Glutamatergic neuron (in vitro differentiated cells): ENCODE results near the gene DLST. TPM values are rescaled to one million over a fixed set of nuclear protein-coding genes. Genes with fewer than 3 reads are reported as not detected.

Experiments used
- DNase-seq: peaks from one replicate; pipeline ENCODE4 v3.0.0; 2022
- H3K27ac Mint-ChIP-seq: one replicate; pipeline ENCODE4 v1.8.0; 2020; ENCODE audit warnings: mild to moderate bottlenecking, mixed read lengths, inconsistent platforms; ENCODE audit not compliant: unreplicated experiment
- H3K27me3 Mint-ChIP-seq: one replicate; pipeline ENCODE4 v1.8.0; 2020; ENCODE audit warnings: mild to moderate bottlenecking, moderate library complexity, mixed read lengths, inconsistent platforms; ENCODE audit not compliant: unreplicated experiment
- H3K36me3 Mint-ChIP-seq: one replicate; pipeline ENCODE4 v1.8.0; 2020; ENCODE audit warnings: mild to moderate bottlenecking, mixed read lengths, inconsistent platforms; ENCODE audit not compliant: unreplicated experiment
- H3K4me1 Mint-ChIP-seq: one replicate; pipeline ENCODE4 v1.8.0; 2020; ENCODE audit warnings: mild to moderate bottlenecking, low read depth, mixed read lengths, inconsistent platforms; ENCODE audit not compliant: unreplicated experiment
- H3K4me3 Mint-ChIP-seq: one replicate; pipeline ENCODE4 v1.8.0; 2020; ENCODE audit warnings: mild to moderate bottlenecking, mixed read lengths, inconsistent platforms; ENCODE audit not compliant: unreplicated experiment
- H3K9me3 Mint-ChIP-seq: one replicate; pipeline ENCODE4 v1.8.0; 2020; ENCODE audit warnings: mild to moderate bottlenecking, moderate library complexity, mixed read lengths, inconsistent platforms; ENCODE audit not compliant: unreplicated experiment
- total RNA-seq: library from RNA; stranded (reverse); fragmentation: NEBNext Ultra II Directional; extraction: Animal tissue kit (Norgen Biotek cat#: 25700); gene quantifications from one replicate; pipeline ENCODE4 v1.2.1, GENCODE V29; 2021; ENCODE audit not compliant: unreplicated experiment
- TF ChIP-seq, protein P1 (sequence below): fragments of 200-600 bp; sonication (generic); IDR thresholded peaks from one replicate; pipeline ENCODE4 v1.5.0; 2021; ENCODE audit not compliant: partially characterized antibody, unreplicated experiment

DLST gene
- total RNA-seq, 1 donor from 2014 or later, result 114 TPM

DNA sequence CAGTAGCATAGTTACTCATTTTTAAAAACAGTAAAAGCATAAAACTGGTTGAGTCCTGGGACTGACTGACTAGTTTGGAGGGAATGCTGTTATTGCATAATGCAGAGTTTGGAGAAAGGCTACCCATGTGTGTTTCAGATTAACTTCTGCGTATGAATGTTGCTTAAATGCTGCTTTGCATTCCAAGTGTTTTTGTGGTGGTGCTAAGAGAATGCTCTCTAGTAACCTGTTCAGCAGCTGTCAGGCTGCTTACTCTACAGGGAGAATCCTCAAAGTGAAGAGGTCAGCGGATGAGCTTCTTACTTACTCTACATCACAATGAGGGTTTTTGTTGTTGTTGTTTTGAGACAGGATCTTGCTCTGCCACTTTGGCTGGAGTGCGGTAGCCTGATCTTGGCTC, 4.3 kb downstream of the DLST start:
- peaks cover 3% of the 10 kb centered on the region for H3K9me3 Mint-ChIP-seq
- TF ChIP-seq, protein P1, sequence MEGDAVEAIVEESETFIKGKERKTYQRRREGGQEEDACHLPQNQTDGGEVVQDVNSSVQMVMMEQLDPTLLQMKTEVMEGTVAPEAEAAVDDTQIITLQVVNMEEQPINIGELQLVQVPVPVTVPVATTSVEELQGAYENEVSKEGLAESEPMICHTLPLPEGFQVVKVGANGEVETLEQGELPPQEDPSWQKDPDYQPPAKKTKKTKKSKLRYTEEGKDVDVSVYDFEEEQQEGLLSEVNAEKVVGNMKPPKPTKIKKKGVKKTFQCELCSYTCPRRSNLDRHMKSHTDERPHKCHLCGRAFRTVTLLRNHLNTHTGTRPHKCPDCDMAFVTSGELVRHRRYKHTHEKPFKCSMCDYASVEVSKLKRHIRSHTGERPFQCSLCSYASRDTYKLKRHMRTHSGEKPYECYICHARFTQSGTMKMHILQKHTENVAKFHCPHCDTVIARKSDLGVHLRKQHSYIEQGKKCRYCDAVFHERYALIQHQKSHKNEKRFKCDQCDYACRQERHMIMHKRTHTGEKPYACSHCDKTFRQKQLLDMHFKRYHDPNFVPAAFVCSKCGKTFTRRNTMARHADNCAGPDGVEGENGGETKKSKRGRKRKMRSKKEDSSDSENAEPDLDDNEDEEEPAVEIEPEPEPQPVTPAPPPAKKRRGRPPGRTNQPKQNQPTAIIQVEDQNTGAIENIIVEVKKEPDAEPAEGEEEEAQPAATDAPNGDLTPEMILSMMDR, result no peak
- H3K4me3 Mint-ChIP-seq, result no peak overlapping the region
- no peaks in the 10 kb centered on the region for H3K36me3 Mint-ChIP-seq
- peaks cover 25% of the 10 kb centered on the region for H3K4me1 Mint-ChIP-seq
- DNase-seq, result no peak
- H3K27me3 Mint-ChIP-seq, result peaks cover 3% of the 10 kb centered on the region
- no peak overlapping the region for H3K27ac Mint-ChIP-seq

DNA sequence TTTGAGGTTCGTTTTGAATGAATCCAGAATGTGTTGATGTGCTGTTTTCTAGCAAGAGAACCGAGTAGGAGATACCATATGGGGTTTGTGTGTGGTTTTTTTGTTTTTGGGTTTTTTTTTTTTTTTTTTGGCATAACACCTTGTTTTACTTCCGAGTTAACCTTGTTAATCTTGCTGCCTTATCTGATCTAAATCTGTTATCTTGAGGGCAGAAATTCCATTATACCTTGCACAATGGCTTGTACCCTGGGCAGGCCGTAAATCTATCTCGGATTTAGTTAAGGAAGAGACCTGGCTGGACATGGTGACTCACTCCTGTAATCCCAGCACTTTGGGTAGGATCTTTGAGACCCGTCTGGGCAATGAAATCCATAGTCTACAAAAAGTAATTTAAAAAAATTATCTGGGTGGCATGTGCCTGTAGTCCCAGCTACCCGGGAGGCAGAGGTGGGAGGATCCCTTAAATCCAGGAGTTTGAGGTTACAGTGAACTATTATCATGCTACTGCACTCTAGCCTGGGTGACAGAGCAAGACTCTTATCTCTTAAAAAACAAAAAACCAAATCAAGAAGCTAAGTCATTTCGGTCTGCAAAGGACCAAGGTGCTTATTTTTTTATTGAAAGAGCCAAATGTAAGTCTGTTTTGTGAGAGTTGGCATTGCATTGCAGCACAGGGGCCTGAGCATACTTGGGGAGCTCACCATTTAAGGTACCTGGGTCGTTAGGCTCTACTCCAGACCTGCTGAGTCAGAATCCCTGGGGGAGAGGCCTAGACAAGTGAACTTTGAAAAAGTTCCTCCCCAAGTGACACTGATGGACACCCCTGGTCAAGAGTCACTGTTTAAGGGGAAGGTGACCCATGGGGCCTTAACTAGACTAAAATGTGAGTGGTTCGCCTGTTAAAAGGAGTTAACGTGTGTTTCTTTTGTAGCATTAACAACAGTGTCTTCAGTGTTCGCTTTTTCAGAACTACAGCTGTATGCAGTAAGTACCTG, 6.7 kb downstream of the DLST start:
- H3K36me3 Mint-ChIP-seq, result no peaks in the 10 kb centered on the region
- no peak overlapping the region for H3K4me3 Mint-ChIP-seq
- H3K4me1 Mint-ChIP-seq, result peaks cover 15% of the 10 kb centered on the region
- no peaks in the 10 kb centered on the region for H3K9me3 Mint-ChIP-seq
- DNase-seq, result no peak
- no peak overlapping the region for H3K27ac Mint-ChIP-seq
- TF ChIP-seq, protein P1, result no peak
- peaks cover 1% of the 10 kb centered on the region for H3K27me3 Mint-ChIP-seq

DNA sequence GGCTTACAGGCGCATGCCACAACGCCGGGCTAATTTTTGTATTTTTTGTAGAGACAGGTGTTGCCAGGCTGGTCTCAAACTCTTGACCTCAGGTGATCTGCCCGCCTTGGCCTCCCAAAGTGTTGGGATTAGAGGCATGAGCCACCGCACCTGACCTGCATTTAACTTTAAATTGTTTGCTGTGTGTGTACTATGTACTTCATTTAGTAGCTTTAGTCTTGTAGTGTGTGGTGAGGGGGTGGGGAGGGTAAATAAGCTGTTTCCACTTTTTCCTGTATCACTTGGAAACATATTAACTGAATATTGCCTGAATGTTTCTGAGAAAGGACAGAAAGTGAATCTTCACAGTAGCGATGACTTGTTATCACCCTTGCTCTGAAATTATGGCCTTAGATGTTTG, 8.5 kb downstream of the DLST start:
- no peaks in the 10 kb centered on the region for H3K36me3 Mint-ChIP-seq
- TF ChIP-seq, protein P1, result no peak
- no peaks in the 10 kb centered on the region for H3K9me3 Mint-ChIP-seq
- H3K27me3 Mint-ChIP-seq, result peaks cover 1% of the 10 kb centered on the region
- DNase-seq, result no peak
- H3K27ac Mint-ChIP-seq, result no peak overlapping the region
- H3K4me1 Mint-ChIP-seq, result peaks cover 6% of the 10 kb centered on the region
- no peak overlapping the region for H3K4me3 Mint-ChIP-seq

DNA sequence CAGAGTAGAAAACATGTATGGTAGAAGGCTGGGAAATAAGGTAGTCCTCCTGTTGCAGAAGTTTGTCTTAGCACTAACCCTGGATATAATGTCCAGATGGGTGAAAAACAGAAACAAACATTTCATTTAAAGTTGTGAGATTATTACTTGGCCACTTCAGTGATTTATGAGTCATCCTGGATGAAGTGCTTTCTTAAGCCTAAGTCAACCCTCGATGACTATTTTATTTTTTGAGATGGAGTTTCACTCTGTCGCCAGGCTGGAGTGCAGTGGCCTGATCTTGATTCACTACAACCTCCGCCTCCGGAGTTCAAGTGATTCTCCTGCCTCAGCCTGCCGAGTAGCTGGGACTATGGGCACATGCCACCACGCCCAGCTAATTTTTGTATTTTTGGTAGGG, 10.2 kb downstream of the DLST start:
- DNase-seq, result no peak
- Mint-ChIP-seq H3K36me3 (no peaks in the 10 kb centered on the region), H3K4me1 (no peaks in the 10 kb centered on the region), H3K27ac (no peak overlapping the region), H3K9me3 (no peaks in the 10 kb centered on the region), H3K27me3 (peaks cover 1% of the 10 kb centered on the region), H3K4me3 (no peak overlapping the region)
- TF ChIP-seq, protein P1, result no peak

DNA sequence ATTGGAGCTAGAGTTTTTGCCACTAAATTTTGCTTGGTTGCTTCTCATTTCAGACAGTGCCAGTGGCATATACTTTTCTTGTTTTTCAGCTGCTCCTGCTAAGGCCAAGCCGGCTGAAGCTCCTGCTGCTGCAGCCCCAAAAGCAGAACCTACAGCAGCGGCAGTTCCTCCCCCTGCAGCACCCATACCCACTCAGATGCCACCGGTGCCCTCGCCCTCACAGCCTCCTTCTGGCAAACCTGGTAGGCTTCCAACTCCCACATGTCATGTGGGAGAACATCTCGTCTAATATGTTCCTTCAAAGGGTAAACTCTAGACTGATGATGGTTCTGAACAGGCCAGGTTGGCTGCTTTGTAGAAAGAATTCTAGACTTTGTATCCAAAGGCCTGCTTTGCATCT, 11.0 kb downstream of the DLST start:
- no peaks in the 10 kb centered on the region for H3K9me3 Mint-ChIP-seq
- no peaks in the 10 kb centered on the region for H3K36me3 Mint-ChIP-seq
- H3K4me3 Mint-ChIP-seq, result no peak overlapping the region
- H3K27ac Mint-ChIP-seq, result no peak overlapping the region
- H3K27me3 Mint-ChIP-seq, result peaks cover 1% of the 10 kb centered on the region
- TF ChIP-seq, protein P1, result no peak
- H3K4me1 Mint-ChIP-seq, result no peaks in the 10 kb centered on the region
- DNase-seq, result no peak
